Measurements from ENCODE around the gene RELT. TPM values are rescaled to one million over a fixed set of nuclear protein-coding genes. Genes with fewer than 3 reads are reported as not detected.

Gene RELT
- total RNA-seq, 1 donor from 2014 or later: 29.8 TPM

DNA sequence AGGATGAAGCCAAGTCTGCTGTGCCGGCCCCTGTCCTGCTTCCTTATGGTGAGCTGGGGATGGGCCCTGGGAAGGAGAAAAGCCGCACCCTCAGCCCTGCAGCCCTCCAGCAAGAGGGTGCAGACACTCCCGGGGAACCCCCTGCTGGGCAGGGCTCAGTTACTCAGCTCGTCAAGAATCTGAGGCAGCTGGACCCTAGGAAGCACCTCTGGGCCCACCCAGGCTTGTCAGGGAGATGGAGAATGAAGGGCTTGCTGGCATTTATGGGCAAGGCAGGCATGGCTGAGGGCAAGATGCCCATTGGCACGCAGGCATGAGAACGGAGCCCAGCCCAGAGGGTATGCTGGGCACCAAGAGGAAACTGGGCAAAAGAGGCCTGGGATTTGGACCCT lies 12.9 kb downstream of the RELT start:
- intact Hi-C loops (cut with micrococcal nuclease): no loop called here

DNA sequence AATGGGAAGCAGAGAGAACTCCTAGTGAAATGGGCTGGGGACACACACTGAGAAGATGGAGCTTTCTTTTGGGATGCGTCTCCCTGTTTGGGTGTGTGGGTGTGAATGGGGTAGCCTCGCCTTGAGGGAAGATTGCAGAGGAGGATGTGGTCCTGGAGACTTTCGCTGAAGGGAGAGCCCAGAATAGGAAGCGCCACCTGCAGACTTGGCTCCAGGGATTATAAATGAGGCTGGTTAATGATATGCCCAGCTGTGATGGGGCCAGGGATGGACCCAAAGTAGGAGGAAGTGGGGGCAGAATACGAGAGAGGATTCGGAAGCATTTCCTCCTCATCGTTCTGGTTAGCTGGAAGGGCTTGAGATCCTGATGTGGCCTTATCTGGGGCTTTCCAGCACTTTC lies 13.7 kb downstream of the RELT start:
- intact Hi-C loops (cut with micrococcal nuclease): no loop called here

DNA sequence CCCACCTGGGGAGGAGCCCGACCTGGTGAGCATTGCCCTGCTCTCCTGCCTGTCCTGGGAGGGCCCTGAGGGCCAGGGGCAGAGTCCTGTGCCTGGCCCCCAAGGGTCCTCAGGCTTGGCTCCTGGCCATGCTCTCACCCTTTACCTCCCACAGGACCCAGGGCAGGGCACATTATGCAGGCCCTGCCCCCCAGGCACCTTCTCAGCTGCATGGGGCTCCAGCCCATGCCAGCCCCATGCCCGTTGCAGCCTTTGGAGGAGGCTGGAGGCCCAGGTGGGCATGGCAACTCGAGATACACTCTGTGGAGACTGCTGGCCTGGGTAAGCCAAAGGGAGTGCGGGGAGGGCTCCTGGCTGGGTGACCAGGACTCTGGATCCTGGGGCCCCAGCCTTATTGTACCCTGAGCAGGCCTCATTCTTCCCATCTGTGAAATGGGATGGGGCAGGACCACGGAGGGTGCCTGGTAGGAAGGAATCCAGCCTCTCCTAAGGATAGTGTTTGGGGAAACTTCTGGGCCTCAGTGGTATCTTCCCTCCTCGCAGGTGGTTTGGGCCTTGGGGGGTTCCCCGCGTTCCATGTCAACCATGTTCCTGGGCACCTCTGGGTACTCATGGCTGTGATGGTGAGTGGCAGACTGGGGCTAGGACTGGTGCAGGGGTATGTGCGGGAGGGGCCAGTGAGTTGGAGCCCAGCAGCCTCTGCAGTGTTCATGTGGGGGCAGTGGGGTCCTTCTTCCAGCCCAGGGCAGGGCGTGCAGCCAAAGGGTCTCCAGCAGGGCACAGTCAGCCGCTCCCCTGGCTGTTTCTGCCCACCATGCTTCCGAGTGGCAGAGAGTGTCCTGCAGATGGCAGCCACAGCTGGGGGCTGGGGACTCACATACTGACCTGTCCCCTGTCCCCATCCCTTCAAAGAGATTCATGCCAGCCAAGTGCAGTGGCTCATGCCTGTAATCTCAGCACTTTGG lies 14.7 kb downstream of the RELT start:
- intact Hi-C loops (cut with micrococcal nuclease): no loop called here

DNA sequence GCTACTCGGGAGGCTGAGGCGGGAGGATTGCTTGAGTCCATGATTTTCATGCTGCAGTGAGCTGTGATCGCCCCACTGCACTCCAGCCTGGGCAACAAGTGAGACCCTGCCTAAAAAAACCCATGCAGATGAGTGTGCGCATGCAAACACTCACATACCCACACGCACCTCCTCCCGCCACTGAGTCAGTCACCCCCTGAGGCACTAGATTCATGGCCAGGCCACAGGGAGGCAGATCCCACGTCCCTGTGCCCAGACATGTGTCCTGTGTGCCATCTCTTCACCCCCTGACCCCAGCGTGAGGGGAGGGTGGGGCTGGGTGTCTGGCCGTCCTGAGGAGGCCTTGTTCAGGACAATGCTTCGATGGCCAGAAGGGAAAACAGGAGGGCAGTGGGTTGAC lies 15.5 kb downstream of the RELT start:
- intact Hi-C loops (cut with micrococcal nuclease): no loop called here

DNA sequence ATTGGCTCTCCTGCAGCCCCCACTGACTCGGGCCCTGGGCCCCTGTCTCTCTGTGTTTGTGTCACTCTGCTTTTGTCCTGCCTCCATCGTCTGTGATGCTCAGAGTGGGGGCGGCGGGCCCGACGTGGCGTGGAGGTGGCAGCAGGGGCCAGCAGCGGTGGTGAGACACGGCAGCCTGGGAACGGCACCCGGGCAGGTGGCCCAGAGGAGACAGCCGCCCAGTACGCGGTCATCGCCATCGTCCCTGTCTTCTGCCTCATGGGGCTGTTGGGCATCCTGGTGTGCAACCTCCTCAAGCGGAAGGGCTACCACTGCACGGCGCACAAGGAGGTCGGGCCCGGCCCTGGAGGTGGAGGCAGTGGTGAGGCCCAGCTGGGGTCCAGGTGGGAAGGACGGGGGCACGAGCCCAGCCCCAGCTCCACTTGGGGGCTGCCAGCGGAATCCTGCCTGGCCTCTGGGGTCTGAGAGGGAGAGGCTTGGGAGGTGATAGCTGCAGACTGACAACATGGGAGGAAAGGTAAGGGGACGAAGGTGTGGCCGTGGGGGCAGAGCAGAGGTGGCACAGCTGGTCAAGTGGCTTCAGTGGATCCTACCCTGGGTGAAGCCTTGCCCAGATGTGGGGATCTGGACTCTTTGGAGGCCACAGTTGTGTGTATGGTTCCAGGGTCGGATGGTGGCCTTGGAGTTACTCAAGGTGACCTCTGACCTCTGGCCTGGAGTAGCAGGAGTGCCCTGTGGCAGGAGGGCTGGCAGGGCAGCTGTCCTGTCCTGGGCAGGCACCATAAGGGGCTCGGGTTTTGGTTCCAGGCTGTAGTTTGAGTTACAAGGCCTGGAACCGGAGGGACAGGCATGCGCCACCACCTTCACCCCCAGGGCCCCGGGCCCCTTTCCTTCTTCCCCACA lies 16.2 kb downstream of the RELT start:
- intact Hi-C loops (cut with micrococcal nuclease): loop anchor here (1.0 kb wide), 4 partner anchors 7 to 85 kb away; partner anchors contain the start of gene RELT

DNA sequence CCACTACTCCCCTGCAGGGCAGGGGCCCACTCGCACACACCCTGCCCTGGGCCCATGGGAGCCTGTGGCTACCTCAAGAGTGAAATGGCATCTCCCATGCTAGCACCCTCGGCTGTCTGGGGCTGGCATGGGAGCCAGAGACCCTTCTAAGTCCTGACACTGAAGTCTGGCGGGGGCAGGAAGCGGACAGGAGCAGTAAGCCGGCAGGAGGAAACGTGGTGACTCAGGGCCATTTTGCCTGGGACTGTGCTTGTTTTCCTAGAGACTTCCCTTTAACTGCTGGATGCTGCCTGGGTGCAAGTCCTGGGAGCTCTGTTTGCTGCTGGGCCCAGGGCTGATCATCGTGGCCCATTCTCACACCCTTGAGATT lies 16.8 kb downstream of the RELT start:
- intact Hi-C loops (cut with micrococcal nuclease): loop anchor here (1.0 kb wide), 4 partner anchors 8 to 86 kb away; partner anchors contain the start of gene RELT

DNA sequence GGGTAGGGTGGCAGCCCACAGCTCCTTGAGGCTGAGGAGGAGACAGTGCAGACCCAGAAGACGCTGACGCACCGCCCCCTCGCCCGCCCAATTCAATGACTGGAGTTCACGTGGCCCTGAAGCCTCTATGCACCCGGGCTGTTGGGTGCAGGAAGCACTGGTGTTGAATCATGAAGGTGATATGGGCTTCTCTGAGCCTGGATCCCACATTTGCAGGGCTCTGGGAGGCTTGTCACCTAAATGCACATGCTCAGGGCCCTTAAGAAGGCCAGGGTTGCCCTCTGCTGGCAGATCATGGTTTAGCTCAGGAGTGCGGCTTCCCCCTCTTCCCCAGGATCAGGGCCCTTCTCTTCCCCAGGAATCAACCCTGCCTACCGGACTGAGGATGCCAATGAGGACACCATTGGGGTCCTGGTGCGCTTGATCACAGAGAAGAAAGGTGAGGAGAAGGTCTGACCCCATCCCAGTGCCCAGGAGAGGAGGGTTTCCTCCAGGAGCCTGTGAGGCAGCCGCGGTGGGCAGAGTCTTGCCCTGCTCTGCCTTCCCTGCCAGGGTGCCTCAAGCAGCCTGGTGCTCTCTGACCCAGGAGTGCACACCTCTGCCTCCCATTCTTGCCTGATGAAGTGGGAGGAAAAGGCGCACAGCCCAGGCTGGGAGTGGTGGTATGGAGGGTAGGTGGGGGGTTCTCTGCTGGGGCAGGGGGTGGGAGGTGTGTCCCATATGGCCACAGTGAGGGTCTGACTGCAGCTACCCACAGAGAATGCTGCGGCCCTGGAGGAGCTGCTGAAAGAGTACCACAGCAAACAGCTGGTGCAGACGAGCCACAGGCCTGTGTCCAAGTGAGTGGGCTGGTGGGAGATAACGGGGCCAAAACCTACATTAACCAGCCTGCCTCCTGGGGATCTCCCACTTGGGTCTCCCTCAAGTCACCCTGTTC lies 17.5 kb downstream of the RELT start:
- intact Hi-C loops (cut with micrococcal nuclease): loop anchor here (1.0 kb wide), 4 partner anchors 8 to 86 kb away; partner anchors contain the start of gene RELT

DNA sequence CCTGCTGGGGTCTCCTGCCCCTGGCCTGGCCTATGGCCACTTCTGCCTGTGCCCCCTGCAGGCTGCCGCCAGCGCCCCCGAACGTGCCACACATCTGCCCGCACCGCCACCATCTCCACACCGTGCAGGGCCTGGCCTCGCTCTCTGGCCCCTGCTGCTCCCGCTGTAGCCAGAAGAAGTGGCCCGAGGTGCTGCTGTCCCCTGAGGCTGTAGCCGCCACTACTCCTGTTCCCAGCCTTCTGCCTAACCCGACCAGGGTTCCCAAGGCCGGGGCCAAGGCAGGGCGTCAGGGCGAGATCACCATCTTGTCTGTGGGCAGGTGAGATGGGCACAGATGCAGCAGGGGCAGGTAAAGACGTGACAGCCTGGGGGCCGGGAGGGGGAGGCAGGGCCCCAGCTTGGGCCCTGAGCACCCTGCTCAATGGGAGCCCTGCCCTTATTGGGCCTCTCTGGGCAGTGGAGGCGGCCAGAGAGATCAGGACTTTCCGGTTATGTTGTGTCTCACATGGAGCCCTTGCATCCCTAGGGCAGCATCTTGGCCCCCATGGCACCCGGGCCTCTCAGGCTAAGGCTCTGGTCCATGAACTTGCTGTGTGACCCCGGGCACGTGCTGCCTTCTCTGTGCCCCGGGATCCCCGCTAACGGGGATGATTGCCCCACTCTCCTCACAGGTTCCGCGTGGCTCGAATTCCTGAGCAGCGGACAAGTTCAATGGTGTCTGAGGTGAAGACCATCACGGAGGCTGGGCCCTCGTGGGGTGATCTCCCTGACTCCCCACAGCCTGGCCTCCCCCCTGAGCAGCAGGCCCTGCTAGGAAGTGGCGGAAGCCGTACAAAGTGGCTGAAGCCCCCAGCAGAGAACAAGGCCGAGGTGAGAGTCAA lies 18.5 kb downstream of the RELT start:
- intact Hi-C loops (cut with micrococcal nuclease): no loop called here

DNA sequence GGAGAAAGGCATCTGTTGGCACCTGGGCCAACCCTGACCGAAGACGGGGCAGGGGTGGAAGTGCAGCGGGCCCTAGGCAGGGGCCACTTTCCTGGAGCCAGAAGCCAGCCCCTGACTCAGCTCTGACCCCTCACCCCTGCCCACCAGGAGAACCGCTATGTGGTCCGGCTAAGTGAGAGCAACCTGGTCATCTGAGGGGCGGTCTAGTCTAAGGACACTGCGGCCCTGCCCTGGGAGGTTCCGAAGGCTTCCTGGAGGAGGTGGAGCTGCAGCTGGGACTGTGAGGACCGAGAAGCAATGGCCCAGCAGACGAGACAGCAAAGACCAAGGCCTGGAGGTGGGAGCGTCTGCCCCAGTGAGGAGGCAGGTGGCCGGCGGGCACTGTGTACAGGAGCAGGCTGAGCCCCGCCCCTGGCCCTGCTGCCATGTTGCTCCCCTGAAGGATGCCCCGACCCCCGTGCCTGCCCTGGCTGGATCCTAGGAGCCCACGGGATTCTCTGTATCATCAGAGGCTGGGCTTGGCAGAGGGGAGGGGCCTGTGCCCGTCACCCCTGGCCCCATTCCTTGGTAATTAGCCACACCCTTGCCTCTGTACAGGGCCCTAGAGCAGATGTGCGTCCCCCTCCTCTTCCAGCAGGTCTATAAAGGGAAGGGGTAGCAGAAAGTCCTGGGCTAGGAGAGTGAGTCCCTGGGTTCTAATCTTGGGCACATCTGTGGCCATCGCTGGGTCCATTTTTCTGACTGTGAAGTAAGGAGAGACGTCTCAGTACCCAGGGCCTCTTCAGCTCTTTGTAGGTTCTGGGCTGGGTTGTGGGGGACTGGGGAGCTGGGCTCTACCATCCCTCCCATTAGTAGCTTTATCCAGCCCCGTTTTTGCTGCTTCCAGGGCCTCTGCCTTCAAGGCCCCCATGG lies 19.4 kb downstream of the RELT start:
- intact Hi-C loops (cut with micrococcal nuclease): no loop called here

DNA sequence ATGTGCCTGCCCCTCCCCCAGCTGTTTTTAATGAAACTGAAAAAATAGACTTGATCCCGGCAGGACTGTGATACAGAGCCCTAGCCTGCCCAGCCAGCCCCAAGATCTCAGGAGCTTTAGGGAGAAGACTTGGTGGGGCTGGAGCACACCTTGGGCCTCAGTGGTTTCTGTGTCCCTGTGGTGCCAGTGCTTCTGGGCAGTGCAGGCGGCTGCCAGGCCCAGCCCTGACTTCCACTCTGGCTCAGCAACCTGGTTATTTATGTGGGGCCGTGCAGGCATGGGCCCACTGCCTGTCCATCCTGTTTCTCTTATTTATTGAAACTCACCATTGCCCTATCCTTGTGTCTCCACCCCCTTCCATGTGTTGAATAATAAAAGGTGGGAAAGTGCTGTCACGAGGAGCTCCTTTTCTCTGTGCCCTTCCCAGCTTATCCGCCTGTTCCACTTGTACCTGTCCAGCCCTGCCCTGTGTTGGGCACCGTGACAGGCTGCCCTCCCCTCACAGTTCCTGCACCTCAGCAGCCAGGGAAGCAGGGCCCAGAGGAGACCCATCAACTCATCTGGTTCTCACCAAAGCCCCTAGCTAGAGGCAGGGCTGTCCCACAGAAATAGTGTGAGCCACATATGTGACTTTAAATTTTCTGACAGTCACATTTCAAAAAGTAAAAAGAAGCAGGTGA lies 20.2 kb downstream of the RELT start:
- intact Hi-C loops (cut with micrococcal nuclease): no loop called here

DNA sequence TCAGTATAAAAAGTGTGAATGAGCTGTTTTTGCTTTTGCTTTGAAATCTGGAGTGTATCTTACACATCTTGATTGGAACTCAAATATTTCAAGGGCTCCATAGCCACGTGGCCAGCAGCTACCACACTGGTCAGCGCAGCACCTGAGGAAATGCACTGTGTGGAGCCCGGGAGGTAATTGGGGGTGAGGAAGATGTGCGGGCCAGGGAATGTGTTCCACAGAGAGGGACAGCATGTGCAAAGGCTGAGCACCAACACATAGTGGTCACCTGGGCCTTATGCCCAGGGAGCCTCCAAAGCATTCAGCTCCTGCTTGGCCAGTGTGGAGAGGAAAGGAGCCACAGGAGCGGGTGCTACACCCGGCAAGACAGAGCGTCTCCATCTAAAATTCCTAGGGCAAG lies 20.8 kb downstream of the RELT start:
- intact Hi-C loops (cut with micrococcal nuclease): no loop called here

DNA sequence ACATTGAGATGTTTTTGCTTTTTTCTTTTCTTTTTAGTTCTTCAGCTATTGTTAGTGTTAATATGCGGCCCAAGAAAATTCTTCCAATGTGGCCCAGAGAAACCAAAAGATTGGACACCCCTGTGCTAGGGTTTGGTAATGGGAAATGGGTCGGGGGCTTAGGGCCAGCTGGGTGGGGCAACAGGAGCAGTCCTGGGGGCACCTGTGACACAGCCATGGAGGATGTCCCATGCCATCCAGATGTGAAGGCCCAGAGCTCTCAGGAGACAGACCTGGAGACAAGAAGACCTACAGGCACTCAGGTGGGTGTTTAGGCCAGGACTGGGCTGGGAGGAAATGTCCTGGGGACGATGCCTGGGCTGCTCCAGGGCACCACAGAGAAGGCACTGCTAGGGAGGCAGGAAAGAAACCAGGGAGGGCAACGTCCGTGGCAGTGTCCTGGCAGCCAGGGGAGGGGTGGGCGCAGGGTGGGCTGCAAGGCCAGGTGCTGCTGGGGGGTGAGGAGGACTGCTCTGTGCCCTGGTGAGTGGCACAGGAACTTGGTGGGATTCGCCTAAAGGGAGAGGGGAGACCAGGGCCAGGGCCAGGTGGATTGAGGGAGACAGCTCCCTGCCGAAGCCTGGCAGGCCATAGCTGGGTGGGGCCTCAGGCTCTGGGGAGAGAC lies 21.4 kb downstream of the RELT start:
- intact Hi-C loops (cut with micrococcal nuclease): no loop called here

DNA sequence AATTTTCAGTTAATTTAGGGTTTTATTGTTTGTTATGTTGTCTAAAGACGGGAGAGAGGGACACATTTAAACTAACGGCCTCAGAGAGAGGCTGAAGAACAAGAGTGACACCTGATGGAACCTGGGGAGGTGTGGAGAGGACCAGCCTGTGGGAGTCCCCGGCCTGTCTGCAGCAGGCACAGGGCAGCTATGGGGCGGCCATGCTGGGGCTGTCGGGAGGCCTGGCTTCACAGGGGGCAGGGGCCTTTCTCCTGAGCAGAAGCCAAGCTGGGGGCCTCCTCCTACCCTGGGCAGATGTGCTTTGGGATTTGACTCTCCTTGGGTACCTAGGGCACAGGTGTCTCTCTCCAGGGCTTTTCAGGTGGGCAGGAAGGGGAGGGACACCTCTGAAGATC lies 21.9 kb downstream of the RELT start:
- intact Hi-C loops (cut with micrococcal nuclease): no loop called here

DNA sequence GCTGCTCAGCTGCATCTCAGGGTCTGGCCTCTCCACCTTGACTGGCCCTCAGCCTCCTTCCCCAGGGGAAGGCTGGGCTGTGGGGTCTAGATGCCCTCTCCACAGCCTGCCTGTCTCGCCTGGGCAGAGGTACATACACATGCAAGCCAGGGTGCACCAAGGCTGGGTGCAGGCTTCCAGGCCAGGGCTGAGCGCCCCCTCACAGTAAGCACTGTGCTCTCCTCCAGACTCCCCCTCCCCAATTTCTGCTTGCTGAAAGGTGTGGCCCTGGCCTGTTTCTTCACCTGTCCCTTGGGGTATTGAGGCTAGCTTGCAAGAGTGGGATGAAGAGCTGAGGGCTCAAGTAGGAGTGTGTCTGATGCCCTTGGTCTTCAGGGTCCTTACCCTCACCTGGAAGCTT lies 22.5 kb downstream of the RELT start:
- intact Hi-C loops (cut with micrococcal nuclease): no loop called here

DNA sequence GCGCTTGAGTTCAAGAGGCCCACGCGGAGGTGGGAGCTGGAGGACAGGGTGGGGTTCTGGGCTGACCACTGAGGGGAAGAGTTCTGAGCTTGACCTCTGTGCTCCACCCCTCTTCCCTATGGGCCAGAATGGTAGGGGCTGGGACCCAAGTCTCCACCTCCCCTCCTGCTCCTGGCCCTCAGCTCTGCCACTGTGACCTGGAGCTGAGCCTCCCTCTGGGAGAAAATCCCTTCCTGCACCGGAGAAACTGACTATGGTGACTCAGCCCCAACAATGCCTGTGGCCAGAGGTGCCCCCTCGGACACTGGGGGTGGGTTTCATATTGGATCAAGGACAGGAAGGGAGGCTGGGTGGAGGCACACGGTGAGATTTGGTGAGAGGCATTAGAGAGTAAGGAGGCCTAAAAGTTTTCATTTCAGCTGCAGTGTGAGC lies 23.0 kb downstream of the RELT start:
- intact Hi-C loops (cut with micrococcal nuclease): no loop called here

DNA sequence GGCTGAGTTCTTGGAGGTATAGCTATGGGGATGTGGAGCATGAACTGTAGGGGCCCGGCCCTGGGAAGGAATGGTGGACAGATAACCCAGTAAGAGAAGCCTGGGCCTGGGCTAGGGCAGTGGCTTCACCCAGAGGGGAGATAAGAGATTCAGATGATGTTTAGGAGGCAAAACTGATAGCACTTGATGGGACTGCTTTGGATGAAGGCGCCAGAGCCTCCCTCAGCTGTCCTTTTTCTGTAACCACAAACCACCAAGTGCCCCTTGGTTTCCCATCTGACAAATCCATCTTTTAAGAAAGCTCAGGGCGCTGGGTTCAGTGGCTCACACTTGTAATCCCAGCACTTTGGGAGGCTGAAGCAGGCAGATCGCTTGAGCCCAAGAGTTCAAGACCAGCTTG lies 23.4 kb downstream of the RELT start:
- intact Hi-C loops (cut with micrococcal nuclease): no loop called here

DNA sequence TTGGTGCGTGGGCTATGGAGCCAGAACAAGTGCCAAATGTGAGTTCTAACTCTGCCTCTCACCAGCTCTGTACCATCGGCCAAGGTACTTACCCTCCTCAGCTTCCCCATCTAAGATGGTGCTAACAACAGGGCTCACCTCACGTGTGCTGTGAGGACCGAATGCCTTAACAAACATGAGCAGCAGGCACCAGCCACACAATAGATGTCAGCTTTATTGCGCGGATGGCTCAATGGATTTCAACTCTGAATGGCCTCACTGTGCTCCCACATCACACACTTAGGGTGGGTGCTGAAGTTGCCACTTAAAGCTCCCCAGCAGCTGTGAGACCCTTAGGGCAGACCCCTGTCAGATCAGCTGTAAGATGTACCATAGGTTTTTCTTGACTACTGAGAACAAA lies 24.1 kb downstream of the RELT start:
- intact Hi-C loops (cut with micrococcal nuclease): no loop called here

Measured in T-helper 1 cell treated with Interleukin-12 subunit alpha and Interleukin-12 subunit beta and Interleukin-4 antibody, amounts not matched to agents 30 ng/mL and 1 ng/mL, for 36 hours (primary cell).